ENCODE measurements around the gene RNLS. TPM values are rescaled to one million over a fixed set of nuclear protein-coding genes. Genes with fewer than 3 reads are reported as not detected.
"Not testable (repeated sequence)": the region's sequence is repeated elsewhere in the genome, so short reads cannot be mapped to it uniquely, and the experiment has no call there.

The RNLS gene
- total and polyA plus RNA-seq, 8 donors: 2.5 to 6.4 (median 5.9) TPM

- no peak for TF ChIP-seq CTCF (IDR thresholded peaks at IDR 0.05)
- Histone ChIP-seq H3K36me3 (no peaks in the 10 kb centered on the region), H3K27me3 (no peaks in the 10 kb centered on the region), H3K27ac (no peak overlapping the region), H3K4me1 (peaks cover 0 to 20% (median 0%) of the 10 kb centered on the region in 3 donors), H3K4me3 (no peak overlapping the region), H3K9me3 (no peaks in the 10 kb centered on the region)
- ATAC-seq: peak in 1 of 4 donors; percentile 10
- intact Hi-C loops (cut with DNase I): no loop called here
- DNase-seq: no peak
- 73 to 79% methylated on average over 3 of the region's 3 CpGs for whole genome bisulfite sequencing, 2 donors
- no peak for FAIRE-seq
Observed at GRCh38 chr10:88288320-88289059, 294.6 kb downstream of the RNLS start.

GRCh38 chr10:88286030-88286429 is 297.1 kb downstream of the RNLS start:
- Histone ChIP-seq H3K36me3 (no peaks in the 10 kb centered on the region), H3K27me3 (no peaks in the 10 kb centered on the region), H3K4me3 (no peak overlapping the region), H3K4me1 (peaks cover 0 to 6% (median 0%) of the 10 kb centered on the region in 3 donors), H3K27ac (no peak overlapping the region), H3K9me3 (no peaks in the 10 kb centered on the region)
- TF ChIP-seq CTCF (IDR thresholded peaks at IDR 0.05): no peak
- DNase-seq (no peak), ATAC-seq (no peak), FAIRE-seq (no peak)
- intact Hi-C loops (cut with DNase I): no loop called here
- WGBS, 2 donors: 99 to 100% methylated on average over 1 of the region's 1 CpG

GRCh38 chr10:88281592-88282347 is 301.3 kb downstream of the RNLS start:
- no peak overlapping the region for H3K27ac ChIP-seq
- no peaks in the 10 kb centered on the region for H3K4me1 ChIP-seq
- ATAC-seq (peak in 1 of 4 donors; percentile 51), FAIRE-seq (peak; percentile 41), DNase-seq (no peak)
- intact Hi-C loops (cut with DNase I): no loop called here
- H3K27me3 ChIP-seq: no peaks in the 10 kb centered on the region
- H3K9me3 ChIP-seq: no peaks in the 10 kb centered on the region
- H3K4me3 ChIP-seq: no peak overlapping the region
- 87 to 95% methylated on average over 6 of the region's 6 CpGs for WGBS, 2 donors
- H3K36me3 ChIP-seq: no peaks in the 10 kb centered on the region
- no peak for TF ChIP-seq CTCF (IDR thresholded peaks at IDR 0.05)

GRCh38 chr10:88280518-88280917 is 302.6 kb downstream of the RNLS start:
- DNase-seq (no peak), ATAC-seq (no peak), FAIRE-seq (no peak)
- Histone ChIP-seq H3K4me3 (no peak overlapping the region), H3K36me3 (no peaks in the 10 kb centered on the region), H3K4me1 (no peaks in the 10 kb centered on the region), H3K9me3 (no peaks in the 10 kb centered on the region), H3K27ac (no peak overlapping the region), H3K27me3 (no peaks in the 10 kb centered on the region)
- intact Hi-C loops (cut with DNase I): no loop called here
- TF ChIP-seq CTCF (IDR thresholded peaks at IDR 0.05): no peak

- no peak for ATAC-seq
- TF ChIP-seq CTCF (IDR thresholded peaks at IDR 0.05): no peak
- Histone ChIP-seq H3K4me3 (no peak overlapping the region), H3K27ac (no peak overlapping the region), H3K9me3 (no peaks in the 10 kb centered on the region), H3K27me3 (no peaks in the 10 kb centered on the region), H3K36me3 (no peaks in the 10 kb centered on the region), H3K4me1 (no peaks in the 10 kb centered on the region)
- intact Hi-C loops (cut with DNase I): no loop called here
- FAIRE-seq: no peak
- no peak for DNase-seq
- 88 to 95% methylated on average over 2 of the region's 2 CpGs for WGBS, 2 donors
Observed at GRCh38 chr10:88278912-88279311, 304.2 kb downstream of the RNLS start.

- intact Hi-C loops (cut with DNase I); ATAC-seq: not testable (repeated sequence)
- WGBS, 2 donors: 94 to 97% methylated on average over 4 of the region's 4 CpGs
Observed at GRCh38 chr10:88276945-88277344, 306.2 kb downstream of the RNLS start.

More at GRCh38 chr10:88276945-88277344, 306.2 kb downstream of the RNLS start:
- FAIRE-seq, H3K36me3 ChIP-seq, DNase-seq, H3K27me3 ChIP-seq, H3K4me1 ChIP-seq, H3K9me3 ChIP-seq, H3K4me3 ChIP-seq, H3K27ac ChIP-seq: not testable (repeated sequence)
